GM12874 (cell line): ENCODE results near the gene FEM1B.

Experiments used
- TF ChIP-seq, protein P1 (sequence below): IDR thresholded peaks from 2 replicates; pipeline ENCODE4 v1.5.1; 2011; ENCODE audit warnings: low read depth, mild to moderate bottlenecking, control low read depth, low read length, moderate library complexity; ENCODE audit not compliant: insufficient read depth

The FEM1B gene

DNA sequence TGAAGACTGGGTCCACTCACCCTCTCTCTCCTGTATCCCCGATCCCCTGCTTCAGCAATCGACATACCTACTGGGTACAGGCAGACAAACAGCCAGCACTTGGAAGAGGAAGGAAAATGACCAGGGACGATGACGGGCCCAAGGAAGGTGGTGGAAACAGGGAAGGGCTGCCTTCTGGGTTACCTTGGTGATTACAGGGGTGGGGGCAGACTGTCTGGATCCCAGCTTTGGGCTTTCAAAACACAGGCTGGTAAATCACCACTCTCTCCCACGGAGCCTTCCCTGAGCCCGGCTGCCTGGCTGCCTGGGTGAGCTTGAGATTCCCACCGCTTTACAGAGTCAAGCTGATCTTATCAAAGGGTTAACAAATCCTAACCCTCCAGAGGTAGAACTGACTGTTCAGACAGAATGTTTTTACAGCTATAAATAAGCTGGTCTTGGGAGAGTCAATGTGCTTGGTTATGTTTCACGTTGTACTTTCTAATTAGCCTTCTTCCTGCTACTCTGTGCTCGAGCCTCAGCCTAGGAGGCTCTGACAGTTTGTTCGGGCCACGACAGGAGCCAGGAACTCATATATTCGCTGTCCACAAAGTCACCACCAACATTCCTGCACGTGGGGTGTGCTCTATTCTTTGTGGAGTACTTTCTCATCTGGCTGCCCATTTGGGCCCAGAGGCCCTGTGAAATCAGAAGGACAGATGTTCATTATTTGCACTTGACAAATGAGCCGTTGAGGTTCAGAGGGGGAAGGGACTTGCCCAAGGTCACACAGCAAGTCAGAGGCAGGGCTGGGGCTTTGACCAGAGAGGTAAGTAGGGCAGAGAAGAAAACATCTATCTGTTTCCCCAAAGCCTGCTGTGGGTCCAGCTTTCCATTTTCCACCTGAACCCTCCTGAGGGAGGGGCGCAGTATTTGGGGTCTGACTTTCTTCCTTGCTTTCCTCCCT, 63.5 kb downstream of the FEM1B start:
- TF ChIP-seq, protein P1, sequence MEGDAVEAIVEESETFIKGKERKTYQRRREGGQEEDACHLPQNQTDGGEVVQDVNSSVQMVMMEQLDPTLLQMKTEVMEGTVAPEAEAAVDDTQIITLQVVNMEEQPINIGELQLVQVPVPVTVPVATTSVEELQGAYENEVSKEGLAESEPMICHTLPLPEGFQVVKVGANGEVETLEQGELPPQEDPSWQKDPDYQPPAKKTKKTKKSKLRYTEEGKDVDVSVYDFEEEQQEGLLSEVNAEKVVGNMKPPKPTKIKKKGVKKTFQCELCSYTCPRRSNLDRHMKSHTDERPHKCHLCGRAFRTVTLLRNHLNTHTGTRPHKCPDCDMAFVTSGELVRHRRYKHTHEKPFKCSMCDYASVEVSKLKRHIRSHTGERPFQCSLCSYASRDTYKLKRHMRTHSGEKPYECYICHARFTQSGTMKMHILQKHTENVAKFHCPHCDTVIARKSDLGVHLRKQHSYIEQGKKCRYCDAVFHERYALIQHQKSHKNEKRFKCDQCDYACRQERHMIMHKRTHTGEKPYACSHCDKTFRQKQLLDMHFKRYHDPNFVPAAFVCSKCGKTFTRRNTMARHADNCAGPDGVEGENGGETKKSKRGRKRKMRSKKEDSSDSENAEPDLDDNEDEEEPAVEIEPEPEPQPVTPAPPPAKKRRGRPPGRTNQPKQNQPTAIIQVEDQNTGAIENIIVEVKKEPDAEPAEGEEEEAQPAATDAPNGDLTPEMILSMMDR = no peak

DNA sequence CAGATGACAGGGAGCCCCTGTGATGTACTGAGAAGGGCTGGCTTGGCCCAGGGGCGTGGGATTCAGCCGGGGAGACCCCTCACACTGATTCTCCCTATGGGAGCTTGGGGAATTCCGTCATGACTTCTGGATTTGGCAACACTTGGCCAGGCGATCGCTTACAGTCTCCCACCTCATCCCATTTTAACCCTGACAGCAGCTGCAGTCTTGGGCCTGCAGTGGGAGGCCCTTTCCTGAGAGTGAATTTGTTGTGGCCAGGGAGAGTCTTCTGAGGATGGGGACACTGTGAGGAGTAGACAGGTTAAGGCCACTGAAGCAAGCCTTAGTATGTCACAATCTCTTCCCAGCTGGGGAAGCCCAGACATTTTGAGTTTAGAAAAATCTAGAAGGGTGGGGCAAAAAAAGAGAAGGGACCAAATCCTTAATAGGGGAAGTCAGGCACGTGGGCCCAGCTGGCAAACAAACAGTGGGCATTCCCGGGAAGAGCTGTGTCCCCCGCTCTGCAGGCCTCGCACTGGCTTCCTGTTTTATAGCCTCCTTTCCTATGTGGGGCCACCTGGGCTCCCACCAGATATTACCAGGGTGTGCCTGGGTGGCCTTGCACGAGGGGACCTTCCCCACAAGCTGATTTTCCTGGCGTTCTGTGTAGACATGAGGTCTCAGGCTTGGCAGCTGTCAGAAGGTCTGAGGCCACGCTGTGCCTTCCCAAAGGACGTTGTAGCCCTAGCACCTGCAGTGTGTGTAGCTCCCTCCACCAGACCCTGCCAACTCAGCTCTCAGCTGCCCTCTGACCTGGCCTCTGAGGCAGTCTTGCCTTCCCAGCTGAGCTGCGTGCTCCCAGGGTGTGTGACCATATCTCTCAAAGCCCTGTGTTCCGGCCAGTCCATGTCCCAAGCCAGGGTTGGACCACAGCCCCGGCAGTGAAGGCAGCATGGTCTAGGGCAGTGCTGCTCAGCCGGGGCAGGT, 64.5 kb downstream of the FEM1B start:
- TF ChIP-seq, protein P1 = no peak

DNA sequence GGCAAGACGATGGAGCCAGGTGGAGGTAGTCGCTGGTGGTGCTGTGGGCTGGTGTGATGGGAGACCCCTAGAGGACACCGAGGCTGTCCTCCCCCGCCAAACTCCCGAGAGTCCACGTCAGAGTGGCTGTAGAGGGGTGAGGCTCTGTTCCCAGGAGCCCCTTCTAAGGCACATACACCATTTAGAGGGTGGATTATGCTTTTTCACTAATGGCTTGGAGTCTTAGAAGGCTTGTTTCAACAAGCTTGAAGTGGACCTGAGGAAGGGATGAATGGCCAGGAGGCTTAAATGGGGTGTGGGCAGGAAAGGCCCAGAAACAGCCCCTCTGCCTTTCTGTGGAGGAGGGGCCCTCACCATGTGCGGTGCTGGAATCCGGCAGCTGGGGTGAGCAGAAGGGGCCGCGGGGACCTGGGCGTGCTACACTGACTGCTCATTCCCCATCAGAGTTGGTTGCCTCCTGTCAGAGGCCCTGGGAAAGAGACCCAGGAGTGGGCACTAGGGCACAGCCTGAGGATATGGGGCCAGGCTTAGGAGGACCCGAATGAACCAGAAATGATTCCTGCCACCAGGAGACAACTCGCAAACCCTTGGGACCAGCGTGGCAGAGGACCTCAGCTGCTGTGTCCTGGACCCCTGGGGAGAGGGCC, 66.2 kb downstream of the FEM1B start:
- TF ChIP-seq, protein P1 = no peak

DNA sequence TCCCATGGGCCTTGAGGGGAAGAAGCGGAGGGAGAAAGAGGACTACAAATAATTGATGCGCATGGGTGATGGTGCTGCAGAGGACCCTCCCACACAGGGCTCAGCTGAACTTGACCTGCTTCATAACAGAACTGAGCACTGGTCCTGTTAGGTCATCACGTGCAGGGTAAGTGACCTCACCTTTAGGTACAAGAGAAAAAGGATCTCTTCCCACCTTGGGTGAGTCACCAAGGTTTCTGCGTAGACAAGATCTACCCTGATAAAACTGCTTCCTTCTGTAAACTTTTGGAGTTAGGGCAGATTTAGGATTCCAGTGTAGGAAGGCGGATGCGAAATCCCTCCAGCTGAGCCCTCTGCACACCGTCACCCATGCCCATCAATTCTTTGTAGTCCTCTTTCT, 67.1 kb downstream of the FEM1B start:
- TF ChIP-seq, protein P1 = no peak
